Measurements from ENCODE around the gene JADE1. TPM values are rescaled to one million over a fixed set of nuclear protein-coding genes. Genes with fewer than 3 reads are reported as not detected.
A peak's percentile ranks its signal among the peaks of the same experiment; 100 is the strongest.

JADE1 gene
- polyA plus RNA-seq, 1 of the 3 experiments (the other 2 are of a cell fraction) = 9.1 TPM

DNA sequence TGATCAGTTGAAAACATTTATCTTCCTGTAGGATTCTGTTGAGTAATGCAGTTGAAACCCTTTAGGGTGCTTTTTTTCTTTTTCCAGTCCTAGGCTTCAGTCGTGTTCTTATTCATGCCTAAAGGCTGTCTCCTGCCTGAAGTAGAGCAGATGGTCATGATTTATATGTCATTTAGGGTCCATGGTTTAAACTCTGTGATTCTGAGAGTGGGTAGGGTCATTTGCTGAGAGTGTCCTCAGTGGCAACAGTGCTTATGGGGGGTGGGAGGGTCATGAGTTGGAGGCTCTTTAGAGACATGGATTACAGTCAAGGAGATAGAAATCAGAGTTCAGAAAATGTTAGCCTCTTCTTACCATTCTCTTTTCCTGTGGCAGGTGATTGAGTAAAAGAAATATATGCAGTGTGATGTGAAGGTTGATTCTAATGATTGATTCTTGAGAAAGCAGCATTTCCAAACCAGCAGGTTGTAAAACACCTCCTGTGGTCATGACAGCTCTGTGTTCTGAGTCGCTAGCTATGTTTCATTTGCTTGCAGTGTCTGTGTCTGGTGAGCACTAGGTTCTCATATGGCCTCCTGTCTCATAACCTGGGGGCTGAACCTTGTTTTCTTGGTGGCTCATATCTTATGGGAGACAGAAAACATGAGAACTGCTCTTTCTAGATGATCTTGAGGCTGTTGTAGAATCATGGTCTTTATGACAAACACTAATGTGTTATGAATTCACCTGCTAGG, 60.4 kb downstream of the JADE1 start:
- Histone ChIP-seq H3K79me2 (ENCODE audit: insufficient read depth) (0 out of 2 replicates have a peak, but pooled peaks cover 3% of the 10 kb centered on the region), H3K9ac (no peak overlapping the region), H3F3A (replicated peaks; ENCODE audit: insufficient read depth) (no peaks in the 10 kb centered on the region), H3K36me3 (replicated peaks in 1 of 2; ENCODE audit: control insufficient read depth in 1 of 2, insufficient read depth in 2 of 2, low read length in 1 of 2) (peaks cover 45 to 93% of the 10 kb centered on the region in 2 experiments), H3K4me1 (ENCODE audit: control insufficient read depth in 1 of 2, insufficient read depth in 2 of 2, low read depth in 1 of 2, low read length in 1 of 2) (peaks cover 0 to 2% of the 10 kb centered on the region in 2 experiments; a peak in 1 of 4 replicates), H3K4me2 (no peak overlapping the region), H3K27me3 (ENCODE audit: insufficient read depth) (no peaks in the 10 kb centered on the region), H3K9me2 (no peaks in the 10 kb centered on the region), H4K20me1 (ENCODE audit: insufficient read depth) (no peaks in the 10 kb centered on the region), H3K27ac (ENCODE audit: low read depth in 2 of 2, low read length in 1 of 2) (no peak overlapping the region), H3K9me3 (no peaks in the 10 kb centered on the region), H3K4me3 (ENCODE audit: low read depth in 2 of 2, low read length in 1 of 2) (no peak overlapping the region), H2AFZ (ENCODE audit: low read depth) (no peak overlapping the region)
- CTCF ChIA-PET = interaction anchor here (1.2 kb wide), 1 partner anchor 274 kb away, joined by 3 read pairs; no protein-coding TSS in a partner anchor
- no peak for DNase-seq
- WGBS (ENCODE audit: low lambda C conversion rate) = 93% methylated on average over 2 of the region's 2 CpGs
- POLR2A ChIA-PET = no interaction called here
- TF ChIP-seq SMC3 (IDR thresholded peaks at IDR 0.05; ENCODE audit: low read depth, low read length) (no peak), EP300 (IDR thresholded peaks at IDR 0.05; ENCODE audit: borderline replicate concordance in 1 of 2, low read depth in 1 of 2, low read length in 1 of 2) (no peak), MXI1 (IDR thresholded peaks at IDR 0.05; ENCODE audit: low read depth, low read length) (no peak), TAF1 (IDR thresholded peaks at IDR 0.05; ENCODE audit: borderline replicate concordance, low read depth, low read length) (no peak)
- TF ChIP-seq, protein P1, sequence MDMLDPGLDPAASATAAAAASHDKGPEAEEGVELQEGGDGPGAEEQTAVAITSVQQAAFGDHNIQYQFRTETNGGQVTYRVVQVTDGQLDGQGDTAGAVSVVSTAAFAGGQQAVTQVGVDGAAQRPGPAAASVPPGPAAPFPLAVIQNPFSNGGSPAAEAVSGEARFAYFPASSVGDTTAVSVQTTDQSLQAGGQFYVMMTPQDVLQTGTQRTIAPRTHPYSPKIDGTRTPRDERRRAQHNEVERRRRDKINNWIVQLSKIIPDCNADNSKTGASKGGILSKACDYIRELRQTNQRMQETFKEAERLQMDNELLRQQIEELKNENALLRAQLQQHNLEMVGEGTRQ (IDR thresholded peaks at IDR 0.05; ENCODE audit: borderline replicate concordance, low read depth, low read length) = no peak
- TF ChIP-seq, protein P2, sequence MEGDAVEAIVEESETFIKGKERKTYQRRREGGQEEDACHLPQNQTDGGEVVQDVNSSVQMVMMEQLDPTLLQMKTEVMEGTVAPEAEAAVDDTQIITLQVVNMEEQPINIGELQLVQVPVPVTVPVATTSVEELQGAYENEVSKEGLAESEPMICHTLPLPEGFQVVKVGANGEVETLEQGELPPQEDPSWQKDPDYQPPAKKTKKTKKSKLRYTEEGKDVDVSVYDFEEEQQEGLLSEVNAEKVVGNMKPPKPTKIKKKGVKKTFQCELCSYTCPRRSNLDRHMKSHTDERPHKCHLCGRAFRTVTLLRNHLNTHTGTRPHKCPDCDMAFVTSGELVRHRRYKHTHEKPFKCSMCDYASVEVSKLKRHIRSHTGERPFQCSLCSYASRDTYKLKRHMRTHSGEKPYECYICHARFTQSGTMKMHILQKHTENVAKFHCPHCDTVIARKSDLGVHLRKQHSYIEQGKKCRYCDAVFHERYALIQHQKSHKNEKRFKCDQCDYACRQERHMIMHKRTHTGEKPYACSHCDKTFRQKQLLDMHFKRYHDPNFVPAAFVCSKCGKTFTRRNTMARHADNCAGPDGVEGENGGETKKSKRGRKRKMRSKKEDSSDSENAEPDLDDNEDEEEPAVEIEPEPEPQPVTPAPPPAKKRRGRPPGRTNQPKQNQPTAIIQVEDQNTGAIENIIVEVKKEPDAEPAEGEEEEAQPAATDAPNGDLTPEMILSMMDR (IDR thresholded peaks at IDR 0.05) = no peak
- TF ChIP-seq, protein P3, sequence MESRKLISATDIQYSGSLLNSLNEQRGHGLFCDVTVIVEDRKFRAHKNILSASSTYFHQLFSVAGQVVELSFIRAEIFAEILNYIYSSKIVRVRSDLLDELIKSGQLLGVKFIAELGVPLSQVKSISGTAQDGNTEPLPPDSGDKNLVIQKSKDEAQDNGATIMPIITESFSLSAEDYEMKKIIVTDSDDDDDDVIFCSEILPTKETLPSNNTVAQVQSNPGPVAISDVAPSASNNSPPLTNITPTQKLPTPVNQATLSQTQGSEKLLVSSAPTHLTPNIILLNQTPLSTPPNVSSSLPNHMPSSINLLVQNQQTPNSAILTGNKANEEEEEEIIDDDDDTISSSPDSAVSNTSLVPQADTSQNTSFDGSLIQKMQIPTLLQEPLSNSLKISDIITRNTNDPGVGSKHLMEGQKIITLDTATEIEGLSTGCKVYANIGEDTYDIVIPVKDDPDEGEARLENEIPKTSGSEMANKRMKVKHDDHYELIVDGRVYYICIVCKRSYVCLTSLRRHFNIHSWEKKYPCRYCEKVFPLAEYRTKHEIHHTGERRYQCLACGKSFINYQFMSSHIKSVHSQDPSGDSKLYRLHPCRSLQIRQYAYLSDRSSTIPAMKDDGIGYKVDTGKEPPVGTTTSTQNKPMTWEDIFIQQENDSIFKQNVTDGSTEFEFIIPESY (IDR thresholded peaks at IDR 0.05; ENCODE audit: borderline replicate concordance, low read depth) = no peak

DNA sequence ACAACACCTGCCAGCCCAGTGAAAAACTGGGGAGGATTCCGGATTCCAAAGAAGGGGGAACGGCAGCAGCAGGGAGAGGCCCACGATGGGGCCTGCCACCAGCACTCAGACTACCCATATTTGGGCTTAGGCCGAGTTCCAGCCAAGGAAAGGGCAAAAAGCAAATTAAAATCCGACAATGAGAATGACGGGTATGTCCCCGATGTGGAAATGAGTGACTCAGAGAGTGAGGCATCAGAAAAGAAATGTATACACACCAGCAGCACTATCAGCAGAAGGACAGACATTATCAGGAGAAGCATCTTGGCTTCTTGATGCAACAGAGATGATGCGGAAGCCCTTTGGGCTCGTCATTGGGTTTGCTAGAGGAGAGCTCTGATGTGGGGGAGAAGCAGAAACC, 62.4 kb downstream of the JADE1 start:
- no peak for DNase-seq
- H3K36me3 ChIP-seq (replicated peaks in 1 of 2; ENCODE audit: control insufficient read depth in 1 of 2, insufficient read depth in 2 of 2, low read length in 1 of 2) = peaks cover 33 to 86% of the 10 kb centered on the region in 2 experiments
- H3K27me3 ChIP-seq (ENCODE audit: insufficient read depth) = no peaks in the 10 kb centered on the region
- no peak overlapping the region for H3K4me3 ChIP-seq (ENCODE audit: low read depth in 2 of 2, low read length in 1 of 2)
- TF ChIP-seq JUND (IDR thresholded peaks at IDR 0.05) (peak; percentile 29), EP300 (IDR thresholded peaks at IDR 0.05; ENCODE audit: borderline replicate concordance in 1 of 2, low read depth in 1 of 2, low read length in 1 of 2) (peak in 1 of 2 experiments; percentile 28; a peak in 1 of 4 replicates), MXI1 (IDR thresholded peaks at IDR 0.05; ENCODE audit: low read depth, low read length) (no peak), TCF12 (IDR thresholded peaks at IDR 0.05) (0 out of 2 replicates have a peak, but pooled peaks have one; percentile 5), GATA2 (CRISPR knock-in tag; IDR thresholded peaks at IDR 0.05) (no peak), RFX5 (IDR thresholded peaks at IDR 0.05; ENCODE audit: low read length) (no peak)
- TF ChIP-seq, protein P4, sequence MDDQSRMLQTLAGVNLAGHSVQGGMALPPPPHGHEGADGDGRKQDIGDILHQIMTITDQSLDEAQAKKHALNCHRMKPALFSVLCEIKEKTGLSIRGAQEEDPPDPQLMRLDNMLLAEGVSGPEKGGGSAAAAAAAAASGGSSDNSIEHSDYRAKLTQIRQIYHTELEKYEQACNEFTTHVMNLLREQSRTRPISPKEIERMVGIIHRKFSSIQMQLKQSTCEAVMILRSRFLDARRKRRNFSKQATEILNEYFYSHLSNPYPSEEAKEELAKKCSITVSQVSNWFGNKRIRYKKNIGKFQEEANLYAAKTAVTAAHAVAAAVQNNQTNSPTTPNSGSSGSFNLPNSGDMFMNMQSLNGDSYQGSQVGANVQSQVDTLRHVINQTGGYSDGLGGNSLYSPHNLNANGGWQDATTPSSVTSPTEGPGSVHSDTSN (IDR thresholded peaks at IDR 0.05) = peak; percentile 48; the same call in 1 of the 2 replicates
- TF ChIP-seq, protein P5, sequence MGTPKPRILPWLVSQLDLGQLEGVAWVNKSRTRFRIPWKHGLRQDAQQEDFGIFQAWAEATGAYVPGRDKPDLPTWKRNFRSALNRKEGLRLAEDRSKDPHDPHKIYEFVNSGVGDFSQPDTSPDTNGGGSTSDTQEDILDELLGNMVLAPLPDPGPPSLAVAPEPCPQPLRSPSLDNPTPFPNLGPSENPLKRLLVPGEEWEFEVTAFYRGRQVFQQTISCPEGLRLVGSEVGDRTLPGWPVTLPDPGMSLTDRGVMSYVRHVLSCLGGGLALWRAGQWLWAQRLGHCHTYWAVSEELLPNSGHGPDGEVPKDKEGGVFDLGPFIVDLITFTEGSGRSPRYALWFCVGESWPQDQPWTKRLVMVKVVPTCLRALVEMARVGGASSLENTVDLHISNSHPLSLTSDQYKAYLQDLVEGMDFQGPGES (IDR thresholded peaks at IDR 0.05; ENCODE audit: low read depth, low read length) = no peak
- H3F3A ChIP-seq (replicated peaks; ENCODE audit: insufficient read depth) = peaks cover 7% of the 10 kb centered on the region
- H4K20me1 ChIP-seq (ENCODE audit: insufficient read depth) = no peaks in the 10 kb centered on the region
- H3K27ac ChIP-seq (ENCODE audit: low read depth in 2 of 2, low read length in 1 of 2) = peak overlapping the region in 1 of 2 experiments; percentile 39; a peak in 2 of 4 replicates
- H3K9ac ChIP-seq = no peak overlapping the region
- 57% methylated on average over 9 of the region's 9 CpGs for WGBS (ENCODE audit: low lambda C conversion rate)
- no peak overlapping the region for H3K4me2 ChIP-seq
- ChIA-PET POLR2A (no interaction called here), CTCF (interaction anchor here (0.8 to 3.0 kb wide), 2 partner anchors 8 to 9 kb away, joined by 3 to 10 read pairs; no protein-coding TSS in a partner anchor)
- no peaks in the 10 kb centered on the region for H3K9me3 ChIP-seq
- no peaks in the 10 kb centered on the region for H3K79me2 ChIP-seq (ENCODE audit: insufficient read depth)
- no peaks in the 10 kb centered on the region for H3K9me2 ChIP-seq
- no peak overlapping the region for H2AFZ ChIP-seq (ENCODE audit: low read depth)
- no peaks in the 10 kb centered on the region; a peak in 1 of 4 replicates for H3K4me1 ChIP-seq (ENCODE audit: control insufficient read depth in 1 of 2, insufficient read depth in 2 of 2, low read depth in 1 of 2, low read length in 1 of 2)

Data from SK-N-SH (cell line).